Retinal pigment epithelial cell (primary cell): ENCODE results near the gene ONECUT2.

Experiments used
- DNase-seq: peaks from one replicate; pipeline ENCODE4 v3.0.0-alpha.2; 2010; ENCODE audit warnings: low read depth
- H3K4me3 ChIP-seq: 2 replicates; pipeline ENCODE4 v1.5.1; 2011; ENCODE audit warnings: mild to moderate bottlenecking, low read length, control low read depth, moderate library complexity
- TF ChIP-seq, protein P1 (sequence below): conservative IDR thresholded peaks from 2 replicates; pipeline ENCODE4 v1.5.1; 2011; ENCODE audit warnings: low read depth, low read length, control low read depth, inconsistent platforms

Gene ONECUT2

DNA sequence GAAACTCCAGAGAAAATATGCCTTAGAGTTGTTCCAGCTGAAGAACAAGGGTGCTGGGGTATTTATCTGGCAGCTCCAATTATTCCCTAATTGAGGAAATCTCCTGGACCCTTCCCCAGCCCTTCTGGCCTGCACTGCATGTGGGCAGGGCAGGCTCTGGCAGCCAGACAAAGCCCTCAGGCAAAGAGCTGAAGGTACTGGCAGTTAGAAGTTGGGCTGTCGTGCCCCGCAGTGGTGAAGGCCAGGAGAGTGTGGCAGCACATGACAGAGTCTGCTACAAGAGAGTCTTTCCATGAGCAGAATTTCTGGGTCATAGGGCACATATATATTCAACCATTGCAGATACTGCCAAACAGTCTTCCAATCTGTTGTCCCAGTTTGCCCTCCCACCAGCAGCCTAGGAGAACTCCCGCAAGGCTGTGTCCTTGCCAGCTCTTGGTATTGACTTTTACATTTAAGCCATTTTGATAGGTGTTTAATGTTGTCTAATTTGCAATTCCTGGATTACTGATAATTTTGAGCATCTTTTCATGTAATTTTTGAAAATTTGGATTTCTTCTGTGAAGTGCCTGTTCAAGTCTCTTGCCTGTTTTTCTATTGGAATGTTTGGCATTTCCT lies 26.6 kb downstream of the ONECUT2 start:
- no peak overlapping the region for H3K4me3 ChIP-seq
- no peak for DNase-seq
- TF ChIP-seq, protein P1, sequence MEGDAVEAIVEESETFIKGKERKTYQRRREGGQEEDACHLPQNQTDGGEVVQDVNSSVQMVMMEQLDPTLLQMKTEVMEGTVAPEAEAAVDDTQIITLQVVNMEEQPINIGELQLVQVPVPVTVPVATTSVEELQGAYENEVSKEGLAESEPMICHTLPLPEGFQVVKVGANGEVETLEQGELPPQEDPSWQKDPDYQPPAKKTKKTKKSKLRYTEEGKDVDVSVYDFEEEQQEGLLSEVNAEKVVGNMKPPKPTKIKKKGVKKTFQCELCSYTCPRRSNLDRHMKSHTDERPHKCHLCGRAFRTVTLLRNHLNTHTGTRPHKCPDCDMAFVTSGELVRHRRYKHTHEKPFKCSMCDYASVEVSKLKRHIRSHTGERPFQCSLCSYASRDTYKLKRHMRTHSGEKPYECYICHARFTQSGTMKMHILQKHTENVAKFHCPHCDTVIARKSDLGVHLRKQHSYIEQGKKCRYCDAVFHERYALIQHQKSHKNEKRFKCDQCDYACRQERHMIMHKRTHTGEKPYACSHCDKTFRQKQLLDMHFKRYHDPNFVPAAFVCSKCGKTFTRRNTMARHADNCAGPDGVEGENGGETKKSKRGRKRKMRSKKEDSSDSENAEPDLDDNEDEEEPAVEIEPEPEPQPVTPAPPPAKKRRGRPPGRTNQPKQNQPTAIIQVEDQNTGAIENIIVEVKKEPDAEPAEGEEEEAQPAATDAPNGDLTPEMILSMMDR: no peak

DNA sequence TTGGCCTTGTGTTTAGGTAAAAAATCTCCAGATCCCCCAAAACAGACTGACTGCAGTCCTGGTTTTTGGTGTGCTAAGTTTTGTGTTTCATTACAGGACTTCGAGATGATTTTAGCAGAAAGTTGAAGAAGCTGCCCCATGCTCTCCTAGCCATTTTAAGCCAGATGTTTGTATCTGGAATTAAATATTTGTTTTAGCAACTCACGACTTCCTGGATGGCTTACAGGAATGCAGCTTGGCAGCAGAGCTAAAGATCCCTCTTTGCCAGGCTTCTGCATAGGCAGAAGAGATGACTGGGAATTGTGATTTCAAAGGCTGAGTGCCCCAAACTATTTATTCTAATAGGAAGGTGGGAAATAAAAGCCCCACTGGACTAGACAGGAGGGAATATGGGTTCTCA lies 31.1 kb downstream of the ONECUT2 start:
- no peak for DNase-seq
- TF ChIP-seq, protein P1: no peak
- no peak overlapping the region for H3K4me3 ChIP-seq

DNA sequence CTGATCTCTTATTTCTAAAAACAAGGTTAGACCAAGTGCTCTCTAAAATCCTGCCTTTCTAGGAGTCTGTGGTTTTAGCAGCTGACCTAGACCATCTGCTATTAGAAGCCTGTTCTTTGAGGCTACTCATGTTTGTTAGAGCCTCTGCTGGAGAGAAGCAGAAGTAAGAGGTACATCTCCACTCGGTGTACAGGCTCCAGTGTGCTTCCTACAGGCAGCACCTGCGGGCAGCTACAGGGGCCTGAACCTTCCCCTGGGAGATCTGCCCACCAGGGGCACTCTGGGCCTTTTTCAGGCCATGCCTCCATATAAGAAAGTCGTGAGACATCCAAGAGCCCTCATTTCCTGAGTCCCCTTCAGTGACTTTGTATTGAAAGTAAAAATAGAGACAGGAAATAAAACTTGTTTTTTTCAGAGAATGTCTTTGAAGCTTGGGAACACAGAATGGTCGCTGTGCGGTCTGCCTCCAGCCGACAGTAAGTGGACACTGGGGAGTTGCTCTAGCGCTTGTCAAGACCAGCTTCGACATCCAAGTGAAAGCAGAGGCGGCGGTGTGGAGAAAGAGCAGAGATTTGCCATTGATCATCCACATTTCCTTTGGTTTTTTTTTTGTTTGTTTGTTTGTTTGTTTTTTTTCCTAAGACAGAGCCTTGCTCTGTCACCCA lies 31.7 kb downstream of the ONECUT2 start:
- H3K4me3 ChIP-seq: no peak overlapping the region
- TF ChIP-seq, protein P1: no peak
- DNase-seq: no peak

DNA sequence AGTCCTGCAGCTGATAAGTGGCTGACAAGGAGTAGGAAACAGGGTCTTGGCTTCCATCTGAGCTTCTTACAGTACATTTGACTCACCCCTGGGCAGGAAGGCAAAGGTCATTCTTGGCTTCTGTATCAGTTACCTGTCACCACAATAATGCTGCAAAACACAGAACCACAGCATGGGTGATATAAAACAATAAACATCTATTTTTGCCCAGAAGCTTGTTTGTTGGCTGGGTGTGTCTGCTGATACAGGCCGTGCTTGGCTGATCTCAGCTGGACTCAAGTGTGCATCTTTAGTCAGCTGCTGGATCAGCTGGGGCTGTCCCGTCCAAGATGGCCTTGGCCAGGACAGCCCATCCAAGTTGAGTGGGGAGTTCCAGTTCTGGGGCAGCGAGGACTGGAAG lies 34.7 kb downstream of the ONECUT2 start:
- no peak for DNase-seq
- TF ChIP-seq, protein P1: no peak
- no peak overlapping the region for H3K4me3 ChIP-seq

DNA sequence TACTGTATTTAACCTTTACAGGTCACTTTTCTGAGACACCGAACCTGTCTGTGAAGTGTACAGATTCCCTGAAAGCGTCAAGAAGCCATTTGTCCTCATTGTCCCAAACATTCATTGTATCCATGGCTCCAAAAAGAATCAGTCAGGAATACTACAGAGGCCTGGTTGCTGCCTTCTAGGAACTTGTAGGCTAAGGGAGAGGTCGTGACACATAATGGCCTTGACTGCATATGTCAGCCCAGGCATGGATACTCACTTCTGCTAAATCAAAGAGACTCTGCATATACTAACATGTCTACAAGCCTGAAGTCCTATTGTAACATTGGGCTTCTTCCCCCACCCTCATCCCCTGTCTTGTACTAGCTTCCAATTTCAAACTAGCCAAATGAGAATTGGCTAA lies 40.2 kb downstream of the ONECUT2 start:
- no peak for DNase-seq
- no peak overlapping the region for H3K4me3 ChIP-seq
- TF ChIP-seq, protein P1: no peak

DNA sequence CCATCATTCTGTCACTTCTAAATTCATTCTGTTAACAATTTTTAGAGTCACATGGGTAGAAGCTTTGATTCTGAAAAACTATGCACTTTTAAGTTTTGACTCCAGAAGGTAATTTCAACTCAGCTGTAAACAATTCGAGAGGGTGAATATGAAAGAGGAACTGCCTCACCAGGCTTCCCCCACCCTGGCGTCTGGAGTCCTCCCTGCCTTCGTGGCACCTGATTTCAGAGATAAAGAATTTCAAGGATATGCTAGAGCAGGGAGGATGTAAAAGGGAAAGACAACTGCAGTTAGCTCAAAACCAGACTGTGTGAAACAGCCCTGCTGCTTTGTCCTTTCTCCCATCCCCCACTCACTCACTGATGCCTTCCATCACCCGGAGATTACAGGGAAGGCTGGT lies 40.7 kb downstream of the ONECUT2 start:
- DNase-seq: no peak
- TF ChIP-seq, protein P1: no peak
- H3K4me3 ChIP-seq: no peak overlapping the region

DNA sequence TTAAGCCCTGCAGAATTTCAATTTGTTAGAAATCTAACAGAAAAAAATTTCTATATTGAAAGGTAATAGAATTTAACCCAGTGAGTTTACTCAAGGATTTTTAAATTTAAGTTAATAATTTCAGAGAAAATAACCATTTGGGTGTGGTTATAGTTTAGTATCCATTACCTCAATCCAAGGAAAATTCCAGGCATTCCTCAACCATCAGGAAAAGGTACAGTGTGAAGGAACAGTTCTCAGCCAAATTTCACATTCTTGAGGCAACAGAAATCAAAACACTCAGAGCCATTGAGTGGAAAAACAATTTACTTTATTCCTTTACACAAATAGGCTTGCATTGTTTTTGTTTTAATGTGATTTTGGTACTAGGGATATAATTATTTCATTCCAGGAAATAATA lies 45.6 kb downstream of the ONECUT2 start:
- no peak for DNase-seq
- TF ChIP-seq, protein P1: no peak
- H3K4me3 ChIP-seq: no peak overlapping the region
